ENCODE data around the gene SPOCK1.
"Not testable (repeated sequence)": the region's sequence is repeated elsewhere in the genome, so short reads cannot be mapped to it uniquely, and the experiment has no call there.

Gene SPOCK1

DNA sequence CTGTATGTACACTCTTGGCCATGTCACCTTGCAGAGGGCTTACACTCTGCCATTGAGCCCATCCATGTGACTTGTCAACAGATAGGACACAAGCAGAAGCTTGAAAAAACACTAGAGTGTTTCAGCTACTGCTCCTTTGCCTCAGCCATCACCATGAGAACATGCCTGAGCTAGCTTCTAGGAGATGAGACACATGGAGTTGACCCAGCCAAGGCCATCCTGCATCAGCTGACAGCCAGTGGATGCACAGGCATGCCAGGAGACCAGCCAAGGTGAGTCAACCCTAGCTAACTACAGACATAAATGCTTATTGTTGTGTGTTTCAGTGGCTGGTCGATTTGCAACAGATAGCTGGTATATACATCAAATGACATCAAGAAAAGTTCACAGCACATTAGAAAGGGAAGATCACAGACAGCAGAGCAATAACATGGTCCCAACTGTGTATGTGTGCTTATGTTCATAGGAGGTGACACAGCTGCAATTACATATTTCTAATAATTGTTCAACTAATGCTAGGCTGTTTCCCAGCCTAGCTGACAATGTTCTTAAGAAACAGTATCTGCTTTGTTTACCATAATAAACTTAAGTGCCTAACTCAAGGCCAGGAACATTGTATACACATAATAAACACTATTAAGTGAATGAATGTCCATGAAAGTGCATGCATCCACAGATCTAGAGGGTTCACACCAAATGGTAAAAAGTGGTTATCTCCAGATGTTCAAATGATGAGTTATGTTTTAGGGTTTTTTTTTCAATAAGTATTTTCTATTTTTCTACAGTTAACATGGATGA is 105.7 kb downstream of the SPOCK1 start:
- no peak for DNase-seq

DNA sequence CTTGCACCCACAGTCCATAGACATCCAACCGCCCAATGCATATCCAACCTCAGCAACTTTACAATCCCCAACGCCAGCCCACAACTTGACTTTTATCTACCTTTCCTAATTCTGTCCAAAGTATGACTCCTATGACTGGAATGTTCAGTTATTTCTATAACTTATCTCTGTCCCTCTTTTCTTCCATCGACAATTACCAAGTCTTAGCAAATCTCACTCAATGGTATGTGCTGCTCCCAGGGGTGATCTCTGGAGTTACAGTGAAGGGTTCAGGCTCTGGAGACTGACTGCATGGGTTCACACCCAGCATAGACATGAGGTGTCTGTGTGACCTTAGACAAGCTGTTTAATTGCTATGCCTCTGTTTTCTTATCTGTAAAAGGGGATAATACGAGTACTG is 106.9 kb downstream of the SPOCK1 start:
- DNase-seq, result no peak

DNA sequence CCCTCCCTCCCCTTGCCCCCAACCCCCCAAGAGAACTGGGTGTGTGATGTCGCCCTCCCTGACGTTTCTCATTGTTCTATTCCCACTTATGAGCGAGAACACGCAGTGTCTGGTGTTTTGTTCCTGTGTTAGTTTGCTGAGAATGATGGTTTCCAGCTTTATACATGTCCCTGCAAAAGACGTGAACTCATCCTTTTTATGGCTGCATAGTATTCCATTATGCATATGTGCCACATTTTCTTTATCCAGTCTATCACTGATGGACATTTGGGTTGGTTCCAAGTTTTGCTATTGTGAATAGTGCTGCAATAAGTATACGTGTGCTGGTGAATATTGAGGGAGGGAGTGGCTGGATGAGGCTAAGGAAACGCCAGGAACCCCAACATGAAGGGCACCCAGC is 108.1 kb downstream of the SPOCK1 start:
- not testable (repeated sequence) for DNase-seq

DNA sequence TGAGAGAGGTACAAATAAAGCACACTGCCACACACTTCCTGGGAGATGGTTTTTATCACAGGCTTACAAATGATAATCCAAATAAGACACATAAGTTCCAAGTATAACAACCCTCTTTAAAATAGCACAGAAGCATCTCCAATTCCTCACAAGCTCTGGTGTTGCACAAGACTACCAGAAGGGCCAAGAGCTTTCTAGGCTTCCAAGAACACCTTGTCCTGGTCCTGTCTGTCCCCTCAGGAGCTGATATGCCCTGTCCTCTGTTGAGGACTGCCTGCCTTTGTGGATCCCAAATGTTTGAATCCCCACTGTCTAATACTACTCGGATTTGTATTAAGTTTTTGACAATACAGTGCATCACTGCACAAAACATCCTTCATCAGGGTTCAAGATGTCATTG is 110.1 kb downstream of the SPOCK1 start:
- DNase-seq, result no peak

DNA sequence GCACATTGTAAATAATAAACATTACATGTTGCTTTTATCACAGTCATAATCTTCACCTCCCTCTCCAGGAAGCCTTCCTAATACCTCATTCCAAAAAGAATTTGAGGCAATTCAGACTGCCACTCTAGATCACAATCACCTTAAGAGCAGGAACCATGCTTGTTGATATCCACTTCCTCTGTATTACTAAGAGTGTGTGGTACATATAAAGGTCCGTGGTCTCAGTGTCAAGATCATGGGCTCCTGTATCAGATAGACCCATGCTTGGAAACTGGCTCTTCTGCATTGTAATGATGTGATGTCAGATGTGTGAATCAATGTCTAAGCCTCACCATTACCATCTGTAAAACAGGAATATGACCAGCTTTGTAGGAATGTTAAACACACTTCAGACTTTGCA is 114.1 kb downstream of the SPOCK1 start:
- no peak for DNase-seq

DNA sequence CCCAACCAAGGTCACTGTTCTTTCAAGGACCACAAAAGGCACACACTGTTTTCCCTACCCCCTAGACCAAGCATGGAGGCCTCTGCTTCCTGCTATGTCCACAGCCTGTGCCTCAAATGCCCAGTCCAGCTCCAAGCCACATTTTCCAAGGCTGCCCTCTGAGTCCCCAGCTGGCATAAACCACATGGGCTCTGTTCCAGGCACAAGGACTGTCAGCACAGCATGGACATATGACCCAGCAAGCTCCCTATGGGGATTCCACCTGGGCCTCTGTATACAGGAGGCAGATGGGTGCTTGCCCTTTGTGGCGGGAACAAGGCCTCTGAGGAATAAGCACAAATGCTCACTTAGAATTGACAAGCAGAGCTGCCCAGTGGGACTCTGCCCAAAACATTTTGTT is 115.2 kb downstream of the SPOCK1 start:
- no peak for DNase-seq

DNA sequence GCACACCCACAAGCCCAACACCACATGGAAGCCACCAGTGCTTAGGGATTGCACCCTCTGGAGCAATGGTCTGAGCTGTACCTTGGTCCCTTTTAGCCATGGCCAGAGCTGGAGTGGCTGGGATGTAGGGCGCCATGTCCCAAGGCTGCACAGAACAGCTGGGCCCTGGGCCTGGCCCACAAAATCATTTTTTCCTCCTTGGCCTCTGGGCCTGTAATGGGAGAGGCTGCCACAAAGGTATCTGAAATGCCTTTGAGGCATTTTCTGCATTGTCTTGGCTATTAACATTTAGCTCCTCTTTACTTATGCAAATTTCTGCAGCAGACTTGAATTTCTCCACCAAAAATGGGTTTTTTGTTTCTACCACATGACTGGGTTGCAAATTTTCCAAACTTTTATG is 117.6 kb downstream of the SPOCK1 start:
- DNase-seq, result no peak

DNA sequence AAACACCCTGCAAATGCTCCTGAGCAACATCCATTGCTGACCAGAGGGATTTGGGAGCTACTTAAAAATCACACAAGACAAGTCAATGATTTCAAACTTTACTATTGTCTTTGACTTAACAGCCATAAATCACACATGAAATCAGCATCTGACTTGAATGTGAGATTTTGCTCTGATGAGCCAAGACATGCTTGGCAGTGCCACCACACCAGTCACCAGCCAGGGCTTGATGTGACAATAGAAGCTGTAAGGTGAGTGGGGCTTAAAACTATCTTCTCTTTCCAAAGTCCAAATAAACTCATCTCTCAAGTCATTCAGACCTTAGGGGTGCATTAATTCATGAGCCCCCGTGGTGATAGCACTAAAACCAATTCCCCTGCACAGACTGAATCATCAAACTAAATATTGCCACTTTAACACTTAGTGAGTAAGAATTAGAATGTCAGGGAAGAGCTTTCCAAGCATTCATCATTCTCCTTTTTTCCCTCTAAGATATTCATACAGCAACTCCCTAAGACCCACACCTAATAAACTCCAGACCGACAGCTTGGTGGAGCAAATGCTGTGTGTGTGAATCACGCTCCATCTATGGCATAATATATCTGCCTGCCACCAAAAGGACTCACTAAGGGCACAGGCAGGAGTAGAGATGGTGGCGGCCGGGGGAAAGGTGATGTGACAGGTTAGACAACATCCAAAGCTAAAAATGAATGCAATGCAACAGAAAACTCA is 119.4 kb downstream of the SPOCK1 start:
- DNase-seq, result no peak

DNA sequence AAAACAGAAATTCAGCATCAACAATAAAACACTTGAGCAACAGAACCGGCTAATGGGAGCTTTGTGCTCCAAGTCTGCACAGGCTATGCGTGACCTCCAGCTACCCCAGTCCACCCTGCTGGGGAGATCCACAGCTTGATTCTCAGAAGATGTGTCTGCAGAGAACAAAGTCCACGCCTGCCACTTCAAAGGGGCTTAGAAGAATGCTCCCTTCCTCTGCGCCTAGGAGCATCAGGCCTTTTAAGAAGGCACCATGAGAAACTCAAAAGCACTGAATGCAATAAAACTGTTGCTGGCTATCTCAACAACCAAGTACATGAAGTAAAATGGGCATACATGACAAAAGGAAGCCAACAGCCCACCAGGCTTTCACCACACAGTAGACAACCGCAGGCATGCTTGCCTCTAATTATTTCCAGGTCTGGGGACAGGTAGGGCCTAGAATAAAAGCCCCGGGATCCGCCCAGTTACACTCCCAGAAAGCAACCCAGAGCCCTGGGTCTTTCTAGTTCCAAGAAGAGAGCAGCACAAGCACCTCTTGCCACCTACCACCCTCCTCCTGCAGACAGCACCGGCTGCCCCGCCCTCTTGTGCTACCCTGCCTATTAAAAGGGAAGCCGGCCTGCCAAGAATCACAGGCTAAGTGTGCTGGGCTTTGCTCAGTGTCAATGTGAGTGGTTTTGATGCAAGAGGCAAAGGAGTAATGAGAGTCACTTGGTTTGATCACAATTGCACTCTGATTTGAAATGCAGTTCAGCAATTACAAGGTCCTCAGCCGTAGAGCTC is 123.2 kb downstream of the SPOCK1 start:
- DNase-seq, result no peak

DNA sequence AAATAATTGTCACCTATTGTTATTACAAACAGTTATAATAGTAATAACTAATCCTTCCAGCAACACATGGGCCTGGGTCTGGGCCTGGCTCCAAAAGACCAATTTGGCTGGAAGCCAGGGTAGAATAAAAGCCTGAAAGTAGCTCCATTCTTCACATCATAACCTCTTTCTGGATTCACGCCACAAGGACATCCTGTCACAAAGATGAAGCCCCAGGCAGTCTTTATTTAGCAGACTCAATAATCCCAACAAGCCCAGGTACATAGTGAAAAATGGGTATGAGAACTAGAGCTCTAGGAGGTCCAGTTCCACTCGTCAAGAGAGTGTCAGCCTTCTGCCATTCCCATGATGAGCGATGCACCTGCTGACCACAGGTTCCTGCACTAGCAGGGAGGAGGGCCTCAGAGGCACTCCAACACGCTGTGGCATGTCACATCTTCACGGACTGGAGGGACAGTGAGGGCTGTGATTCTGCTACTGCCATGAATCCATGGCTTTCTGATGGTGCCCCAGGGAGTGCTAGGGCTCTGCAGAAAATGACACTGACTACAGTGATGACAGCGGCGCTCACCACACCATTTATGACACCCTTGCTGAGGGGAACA is 124.9 kb downstream of the SPOCK1 start:
- no peak for DNase-seq

DNA sequence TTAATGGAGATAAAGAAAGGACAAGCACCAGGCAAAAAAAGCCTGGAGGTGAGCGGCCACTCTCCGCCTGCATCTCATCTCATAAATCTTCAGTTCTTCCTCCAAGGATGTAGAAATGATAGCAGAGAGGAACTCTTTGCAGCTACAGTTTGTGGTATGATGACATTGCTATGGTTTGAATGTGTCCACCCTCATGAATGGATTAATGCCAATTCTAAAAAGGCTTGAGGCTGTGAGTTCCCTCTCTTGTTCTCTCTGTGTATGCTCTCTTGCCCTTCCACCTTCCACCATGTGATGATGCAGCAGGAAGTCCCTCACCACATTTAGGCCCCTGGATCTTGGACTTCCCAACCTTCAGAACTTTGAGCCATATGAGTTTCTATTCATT is 126.4 kb downstream of the SPOCK1 start:
- no peak for DNase-seq

DNA sequence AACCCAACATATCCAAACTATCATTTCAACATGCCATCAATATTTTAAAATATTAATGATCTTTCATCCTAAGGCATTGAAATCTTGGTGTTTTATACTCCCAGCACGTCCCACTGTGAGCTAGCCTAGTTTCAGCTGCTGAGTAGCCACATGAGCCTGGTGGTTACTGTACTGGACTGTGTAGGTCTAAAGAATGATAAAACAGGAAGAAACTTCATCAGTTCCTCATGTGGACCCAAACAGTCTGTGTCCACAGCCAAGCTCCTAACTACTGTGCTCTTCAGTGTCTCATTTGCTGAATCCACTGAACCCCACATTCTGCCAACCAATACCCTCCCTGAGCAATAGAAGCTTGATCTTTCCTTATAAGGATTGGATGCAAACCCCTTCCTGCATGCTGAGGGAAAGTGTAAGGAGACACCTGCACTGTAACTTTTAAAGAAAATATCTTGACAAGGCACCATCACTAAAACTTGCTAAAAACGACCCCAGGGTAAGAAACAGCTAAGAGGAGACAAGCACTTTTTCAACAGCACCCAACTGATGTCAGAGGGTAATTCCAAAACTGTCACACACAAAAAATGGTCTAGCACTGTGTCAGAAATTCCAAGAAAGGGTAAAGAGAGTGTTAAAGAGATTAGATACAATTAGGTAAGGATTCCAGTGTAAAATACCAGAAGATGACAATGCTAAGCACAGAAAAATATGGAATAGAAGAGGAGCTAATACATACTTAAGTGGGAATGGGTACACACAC is 126.9 kb downstream of the SPOCK1 start:
- DNase-seq, result no peak

DNA sequence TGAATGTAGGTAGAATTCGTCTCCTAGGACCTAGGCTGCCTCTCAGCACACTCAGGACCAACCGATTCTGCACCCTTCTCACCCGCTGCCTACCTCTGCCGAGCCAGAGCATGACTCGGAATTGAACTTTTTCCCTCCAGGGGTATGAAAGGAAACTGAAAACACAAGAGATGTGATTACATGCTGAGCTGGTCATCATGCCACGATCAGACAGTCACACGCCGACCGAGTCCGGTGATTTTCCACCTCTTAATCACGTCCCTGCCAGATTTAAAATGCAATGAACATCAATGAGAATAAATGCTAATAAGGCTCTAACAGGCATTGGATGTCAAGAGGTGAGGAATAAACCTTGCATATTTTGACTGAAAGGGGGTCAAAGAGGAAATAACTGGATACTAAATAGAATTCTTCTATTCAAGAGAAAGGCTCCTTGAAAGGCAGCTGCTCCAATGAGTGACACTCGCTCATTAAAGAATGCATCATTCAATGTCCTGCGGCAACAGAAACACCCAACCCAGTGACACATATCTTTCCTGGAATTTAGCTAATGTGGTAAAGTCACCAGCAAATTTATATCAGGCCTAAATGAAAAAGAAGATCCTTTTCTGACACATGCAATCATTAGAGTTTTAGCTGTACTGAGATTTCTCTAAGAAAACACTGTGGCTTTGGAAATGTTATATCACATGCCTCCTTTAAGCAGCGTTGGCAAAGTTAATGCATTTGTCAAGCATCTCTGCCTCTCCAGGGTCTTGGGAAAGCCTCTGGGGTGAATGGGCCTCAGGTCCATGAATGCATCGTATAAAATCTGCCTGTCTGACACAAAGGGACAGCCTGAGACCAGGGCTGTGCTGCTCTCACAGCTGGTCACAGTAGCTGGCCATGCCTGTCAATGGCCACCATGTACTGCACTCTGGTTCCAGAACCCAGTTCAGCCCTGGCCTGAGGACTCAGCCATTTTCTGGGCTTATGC is 128.7 kb downstream of the SPOCK1 start:
- no peak for DNase-seq

DNA sequence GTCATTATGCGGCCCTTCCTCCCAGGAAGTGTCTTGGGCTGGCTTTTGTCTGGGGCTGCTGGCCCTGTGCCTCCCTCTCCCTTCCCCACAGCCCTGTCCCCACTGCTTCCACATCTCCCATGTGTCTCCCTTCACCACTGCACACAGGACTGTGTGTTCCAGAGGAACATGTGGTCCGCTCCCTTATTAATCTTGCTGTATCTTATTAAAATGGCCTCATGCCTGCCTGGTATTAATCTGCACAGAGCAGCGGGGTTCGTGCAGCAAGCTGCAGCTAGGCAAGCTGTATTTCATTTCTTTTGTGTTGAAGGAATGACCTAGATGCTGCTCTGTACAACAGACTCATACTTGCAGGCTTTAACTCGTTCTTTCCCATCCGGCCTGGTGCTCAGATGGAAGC is 130.5 kb downstream of the SPOCK1 start:
- no peak for DNase-seq

DNA sequence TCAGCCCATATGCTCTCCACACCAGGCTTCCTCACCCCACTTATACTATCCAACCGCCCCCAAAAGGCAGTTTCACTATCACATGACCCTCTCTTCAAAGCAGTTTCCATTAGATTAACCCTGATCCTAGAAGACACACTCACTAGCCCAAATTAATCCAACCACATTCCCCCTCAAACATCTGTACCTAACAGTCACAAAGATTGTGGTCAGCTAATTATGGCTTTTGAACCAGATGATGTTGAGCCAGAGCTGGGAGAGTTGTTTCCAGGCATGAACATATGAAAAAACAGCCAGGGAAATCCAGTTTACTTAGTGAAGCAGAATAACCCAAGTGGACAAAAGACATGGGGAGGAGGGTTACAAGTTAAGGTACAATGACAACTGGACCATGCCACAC is 131.2 kb downstream of the SPOCK1 start:
- DNase-seq, result no peak

DNA sequence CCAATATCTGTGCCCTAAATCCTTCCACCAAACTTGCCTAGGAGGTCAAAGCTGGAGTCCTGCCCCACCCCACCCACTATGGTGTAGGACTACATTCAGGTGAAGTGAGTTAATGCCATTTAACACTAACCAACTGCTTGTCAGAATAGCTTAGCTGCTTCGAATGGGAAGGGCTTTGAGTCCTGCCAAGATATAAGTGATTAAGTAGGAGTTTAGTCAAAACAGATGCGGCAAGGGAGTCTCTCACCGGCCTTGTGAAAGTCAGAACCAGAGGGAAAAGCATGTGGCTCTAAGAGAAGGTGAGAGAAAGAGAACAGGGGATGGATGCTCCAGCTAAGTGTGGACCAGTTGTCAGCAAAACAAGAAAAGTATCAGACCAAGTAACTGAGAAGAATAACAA is 132.6 kb downstream of the SPOCK1 start:
- no peak for DNase-seq

DNA sequence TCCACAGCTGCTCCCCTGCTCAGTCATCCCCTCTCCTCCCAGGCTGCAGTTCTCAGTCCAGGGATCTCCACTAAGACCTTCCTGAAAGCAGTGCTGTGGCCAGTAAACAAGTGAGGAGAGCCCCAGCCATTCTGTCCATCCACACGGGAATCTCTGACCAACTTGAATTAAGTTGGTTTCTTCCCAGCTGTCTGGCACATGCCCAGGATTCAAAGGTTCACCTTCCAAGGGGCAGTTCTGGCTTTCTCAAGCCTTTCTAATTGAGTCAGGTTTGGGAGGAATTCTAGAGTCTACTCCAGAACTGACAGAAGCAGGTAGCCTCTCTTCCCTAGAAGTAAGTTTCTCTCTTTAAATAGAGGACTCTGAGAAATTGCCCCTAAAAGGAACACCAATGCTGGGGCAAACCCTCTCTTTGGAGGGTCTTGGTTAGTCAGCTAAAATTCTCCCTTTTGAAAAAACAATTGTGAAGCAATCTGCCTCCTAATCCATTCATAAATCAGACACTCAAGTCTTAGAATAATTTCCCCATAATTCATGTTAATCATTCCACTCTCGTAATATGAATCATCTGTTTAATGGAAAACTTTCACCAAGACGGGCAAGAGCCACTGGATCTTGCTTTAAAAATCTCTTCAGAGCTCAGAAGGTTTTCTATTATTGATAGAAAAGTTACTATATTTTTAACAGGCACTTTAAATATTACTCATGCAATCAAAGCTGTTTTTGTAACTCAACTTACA is 133.8 kb downstream of the SPOCK1 start:
- no peak for DNase-seq

DNA sequence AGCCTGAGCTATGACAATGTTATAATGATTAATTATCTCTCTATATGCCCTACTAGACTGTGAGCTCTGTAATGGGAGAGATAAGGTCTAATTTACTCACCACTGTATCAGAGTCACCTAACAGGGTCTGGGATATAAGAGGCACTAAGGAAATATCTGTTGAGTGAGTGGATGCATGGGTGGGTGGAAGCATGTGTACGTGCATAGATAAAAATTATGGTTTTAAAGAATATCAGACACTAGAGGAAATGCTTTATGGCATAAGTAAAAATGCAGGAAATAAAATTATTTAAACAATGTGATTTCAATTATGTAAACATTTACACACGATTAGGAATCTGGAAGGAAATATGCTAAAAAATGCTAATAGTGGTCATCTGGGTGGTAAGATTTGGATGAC is 137.8 kb downstream of the SPOCK1 start:
- no peak for DNase-seq

DNA sequence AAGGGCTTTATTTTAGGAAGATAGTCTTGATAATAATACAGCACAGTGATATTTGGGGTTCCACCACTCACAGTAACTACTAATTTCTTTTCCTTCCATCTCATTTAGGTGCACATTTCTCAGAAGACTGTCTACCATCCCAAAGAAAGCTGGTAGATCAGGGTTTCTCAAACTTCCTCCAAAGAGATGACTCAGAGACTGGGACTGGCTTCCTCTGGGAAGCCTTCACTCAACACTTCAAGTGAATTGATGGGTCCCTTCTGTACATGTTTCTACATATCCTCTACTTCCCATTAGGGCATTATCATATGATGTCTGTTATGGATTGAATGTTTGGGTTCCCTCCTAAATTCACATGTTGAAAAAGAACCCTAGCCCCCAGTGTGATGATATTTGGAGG is 138.5 kb downstream of the SPOCK1 start:
- DNase-seq, result no peak

DNA sequence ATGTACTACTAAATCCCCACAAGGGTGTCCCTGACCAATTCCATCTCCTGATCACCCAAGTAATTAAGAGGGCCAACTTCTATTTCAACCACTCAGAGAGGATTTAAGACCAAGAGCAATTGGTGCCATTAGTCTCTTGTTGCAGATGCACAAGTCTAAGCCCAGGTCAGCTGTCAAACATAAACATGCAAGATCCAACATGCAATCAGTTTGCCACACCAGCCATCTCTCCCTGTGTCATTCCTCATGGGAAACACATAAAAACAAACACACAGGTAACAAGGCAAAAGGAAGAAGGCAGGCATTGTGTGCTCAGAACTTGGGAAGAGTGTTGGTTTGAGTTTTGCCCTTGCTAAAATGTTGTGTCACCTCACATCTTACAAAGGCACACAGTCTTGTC is 139.2 kb downstream of the SPOCK1 start:
- DNase-seq, result no peak

DNA sequence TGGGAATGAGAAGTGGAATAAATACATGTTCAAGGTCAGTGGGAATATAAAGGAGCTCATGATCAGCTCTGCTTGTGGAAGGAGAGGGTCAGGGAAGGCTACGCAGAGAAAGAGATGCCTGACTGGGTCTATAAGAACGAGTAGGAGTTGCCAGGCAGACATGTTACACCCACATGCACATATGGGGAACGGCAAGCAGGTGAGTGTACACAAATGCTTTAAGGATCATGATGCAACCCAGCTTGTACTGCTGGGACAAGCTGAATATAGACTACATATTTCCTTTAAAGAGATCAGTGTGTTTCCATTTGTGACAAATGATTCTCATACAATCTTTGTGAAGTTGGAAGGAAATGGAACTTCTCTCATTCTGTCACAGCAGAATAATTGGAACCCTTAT is 141.7 kb downstream of the SPOCK1 start:
- DNase-seq, result no peak
